ENCODE data around the gene MCU. TPM values are rescaled to one million over a fixed set of nuclear protein-coding genes. Genes with fewer than 3 reads are reported as not detected.

MCU gene
- total RNA-seq, 4 donors from 2014 or later: 25.1 to 82.4 (median 65.1) TPM

DNA sequence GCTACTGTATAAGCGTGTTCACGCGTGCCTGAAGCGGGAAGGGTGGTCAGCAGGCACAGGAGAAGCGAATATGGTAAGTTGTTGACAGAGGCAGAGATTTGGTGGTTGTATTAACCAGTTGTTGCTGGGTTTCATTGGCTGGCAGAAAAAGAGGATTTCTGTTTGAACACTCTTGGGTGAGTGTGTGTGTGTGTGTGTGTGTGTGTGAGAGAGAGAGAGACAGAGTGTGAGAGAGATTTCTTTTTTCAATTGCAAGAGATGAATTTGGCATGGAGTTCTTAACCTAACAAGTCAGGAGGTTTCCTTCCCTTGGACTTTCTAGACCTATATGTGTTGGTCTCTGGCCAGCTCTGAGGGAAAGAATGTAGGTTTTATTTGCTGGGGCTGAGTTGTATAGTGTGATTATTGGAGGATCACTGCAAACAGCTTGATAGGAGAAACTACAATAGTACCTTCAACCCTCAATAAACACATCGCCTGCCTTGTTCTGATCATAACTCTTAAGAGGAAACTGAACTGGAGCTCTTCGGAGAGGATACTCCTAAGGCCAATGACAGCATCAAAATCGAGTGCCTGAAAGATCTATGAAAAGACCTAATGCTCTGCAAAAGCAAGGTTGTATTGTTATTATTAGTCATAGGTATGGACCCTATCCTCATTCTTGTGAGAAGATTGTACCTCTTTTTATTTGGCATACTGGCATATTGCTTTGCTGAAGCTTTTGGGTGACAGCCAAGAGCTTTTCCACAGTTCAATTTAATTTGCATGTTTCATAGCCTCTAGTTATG is 1.2 kb downstream of the MCU start:
- Histone ChIP-seq H3K27me3 (no peaks in the 10 kb centered on the region), H3K27ac (peak overlapping the region; percentile 88 to 96 (median 94)), H3K36me3 (no peaks in the 10 kb centered on the region), H3K4me3 (peak overlapping the region; percentile 36 to 85 (median 68)), H3K9me3 (no peaks in the 10 kb centered on the region), H3K4me1 (peaks cover 14 to 34% (median 27%) of the 10 kb centered on the region in 4 donors)
- TF ChIP-seq EP300 (IDR thresholded peaks at IDR 0.05; ENCODE audit: low read depth) (no peak), POLR2A (IDR thresholded peaks at IDR 0.05) (peak; percentile 34), POLR2AphosphoS5 (IDR thresholded peaks at IDR 0.05) (peak in 2 of 3 donors; percentile 22 to 67)
- TF ChIP-seq, protein P1, sequence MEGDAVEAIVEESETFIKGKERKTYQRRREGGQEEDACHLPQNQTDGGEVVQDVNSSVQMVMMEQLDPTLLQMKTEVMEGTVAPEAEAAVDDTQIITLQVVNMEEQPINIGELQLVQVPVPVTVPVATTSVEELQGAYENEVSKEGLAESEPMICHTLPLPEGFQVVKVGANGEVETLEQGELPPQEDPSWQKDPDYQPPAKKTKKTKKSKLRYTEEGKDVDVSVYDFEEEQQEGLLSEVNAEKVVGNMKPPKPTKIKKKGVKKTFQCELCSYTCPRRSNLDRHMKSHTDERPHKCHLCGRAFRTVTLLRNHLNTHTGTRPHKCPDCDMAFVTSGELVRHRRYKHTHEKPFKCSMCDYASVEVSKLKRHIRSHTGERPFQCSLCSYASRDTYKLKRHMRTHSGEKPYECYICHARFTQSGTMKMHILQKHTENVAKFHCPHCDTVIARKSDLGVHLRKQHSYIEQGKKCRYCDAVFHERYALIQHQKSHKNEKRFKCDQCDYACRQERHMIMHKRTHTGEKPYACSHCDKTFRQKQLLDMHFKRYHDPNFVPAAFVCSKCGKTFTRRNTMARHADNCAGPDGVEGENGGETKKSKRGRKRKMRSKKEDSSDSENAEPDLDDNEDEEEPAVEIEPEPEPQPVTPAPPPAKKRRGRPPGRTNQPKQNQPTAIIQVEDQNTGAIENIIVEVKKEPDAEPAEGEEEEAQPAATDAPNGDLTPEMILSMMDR (IDR thresholded peaks at IDR 0.05): no peak
- intact Hi-C loops (cut with DNase I; ENCODE audit: low total_unique reads): loop anchor here (10.0 kb wide), 2 partner anchors 68 to 142 kb away; partner anchors contain the start of gene MICU1
- in situ Hi-C loops (cut with MboI; ENCODE audit: low pct_ligation_motif_present in 1 of 4, low pct_unique_long_range_greater_than_20kb in 1 of 4, low sequenced_read_pairs in 3 of 4): loop anchor here in 1 of 4 donors (10.0 kb wide), 1 partner anchor 142 kb away; no protein-coding TSS in a partner anchor
- DNase-seq: peak; percentile 34
- 6 to 7% methylated on average over 4 to 8 of the region's 8 CpGs for WGBS, 2 donors (ENCODE audit: low coverage in 1 of 2)

DNA sequence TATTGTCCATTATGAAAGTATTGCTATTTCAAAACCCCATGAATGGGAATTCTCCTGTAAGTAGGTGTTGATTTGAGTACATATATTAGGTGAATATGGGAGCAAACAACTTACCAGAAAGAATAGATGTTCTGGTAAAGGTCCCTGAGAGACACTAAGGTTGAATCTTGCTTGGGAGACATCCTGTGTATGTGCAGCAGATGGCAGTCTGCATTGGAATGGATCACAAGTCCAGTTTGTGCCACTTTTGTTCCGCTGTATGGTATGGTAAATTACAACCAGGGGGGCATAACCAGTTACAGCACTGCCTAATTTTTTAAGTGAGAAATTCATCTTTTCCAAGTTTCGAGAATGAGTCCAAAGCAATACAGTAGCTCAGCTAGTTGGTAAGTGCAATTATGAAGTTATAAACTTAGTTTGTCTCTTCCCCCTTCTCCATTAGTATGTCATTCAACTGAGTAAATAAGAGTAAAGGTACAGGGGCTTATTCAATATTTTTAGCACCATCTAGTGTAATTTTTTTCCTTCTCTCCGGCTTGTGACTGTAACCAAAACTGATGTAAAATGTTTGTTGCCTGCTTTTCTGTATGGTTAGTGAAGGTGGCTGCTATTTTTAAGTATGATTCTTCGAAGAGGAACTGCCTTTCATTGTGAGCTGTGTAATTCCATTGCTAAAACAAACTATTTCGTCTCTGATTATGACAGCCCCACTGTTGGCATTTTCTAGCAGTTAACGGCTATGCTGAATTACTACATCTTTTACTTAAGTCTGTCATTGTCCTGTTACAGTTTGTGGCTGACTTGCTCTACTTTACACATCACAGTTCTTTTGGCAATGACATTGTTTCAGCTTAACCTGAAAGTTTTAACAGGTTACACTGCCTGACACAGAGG is 2.8 kb downstream of the MCU start:
- intact Hi-C loops (cut with DNase I; ENCODE audit: low total_unique reads) (loop anchor here (10.0 kb wide), 2 partner anchors 70 to 140 kb away; partner anchors contain the start of gene MICU1), in situ Hi-C loops (cut with MboI; ENCODE audit: low pct_ligation_motif_present in 1 of 4, low pct_unique_long_range_greater_than_20kb in 1 of 4, low sequenced_read_pairs in 3 of 4) (loop anchor here in 1 of 4 donors (10.0 kb wide), 1 partner anchor 140 kb away; no protein-coding TSS in a partner anchor)
- Histone ChIP-seq H3K27me3 (no peaks in the 10 kb centered on the region), H3K9me3 (no peaks in the 10 kb centered on the region), H3K27ac (peak overlapping the region in 2 of 4 donors; percentile 93 to 94), H3K4me3 (no peak overlapping the region), H3K36me3 (no peaks in the 10 kb centered on the region), H3K4me1 (peaks cover 14 to 34% (median 27%) of the 10 kb centered on the region in 4 donors)
- DNase-seq: no peak
- no peak for TF ChIP-seq POLR2AphosphoS5 (IDR thresholded peaks at IDR 0.05)
- TF ChIP-seq, protein P1 (IDR thresholded peaks at IDR 0.05): peak in 4 of 5 experiments; percentile 20 to 34 (median 28)
- TF ChIP-seq EP300 (IDR thresholded peaks at IDR 0.05; ENCODE audit: low read depth): no peak
- 22 to 26% methylated on average over 6 of the region's 6 CpGs for WGBS, 2 donors (ENCODE audit: low coverage in 1 of 2)

DNA sequence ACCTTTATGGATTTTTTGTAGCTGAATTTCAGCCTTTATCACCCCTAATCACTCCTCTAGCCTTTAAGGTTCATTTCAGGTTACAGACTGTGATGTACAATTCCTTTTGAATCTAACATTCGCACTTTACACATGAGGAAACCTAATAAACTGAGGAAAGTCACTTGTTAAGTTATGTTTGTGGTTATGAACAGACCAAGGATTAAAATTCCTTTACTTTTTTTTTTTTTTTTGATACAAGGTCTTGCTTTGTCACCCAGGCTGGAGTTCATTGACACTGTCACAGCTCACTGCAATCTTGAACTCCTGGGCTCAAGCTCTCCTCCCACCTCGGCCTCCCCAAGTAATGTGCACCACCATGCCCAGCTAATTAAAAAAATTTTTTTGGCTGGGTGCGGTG is 3.6 kb downstream of the MCU start:
- H3K36me3 ChIP-seq: no peaks in the 10 kb centered on the region
- DNase-seq: no peak
- TF ChIP-seq EP300 (IDR thresholded peaks at IDR 0.05; ENCODE audit: low read depth) (no peak), POLR2AphosphoS5 (IDR thresholded peaks at IDR 0.05) (no peak), POLR2A (IDR thresholded peaks at IDR 0.05) (no peak)
- TF ChIP-seq, protein P1 (IDR thresholded peaks at IDR 0.05): no peak
- WGBS, 2 donors (ENCODE audit: low coverage in 1 of 2): 85 to 86% methylated on average over 2 to 3 of the region's 3 CpGs
- H3K4me1 ChIP-seq: peaks cover 14 to 34% (median 28%) of the 10 kb centered on the region in 4 donors
- H3K9me3 ChIP-seq: no peaks in the 10 kb centered on the region
- no peak overlapping the region for H3K27ac ChIP-seq
- no peak overlapping the region for H3K4me3 ChIP-seq
- in situ Hi-C loops (cut with MboI; ENCODE audit: low pct_ligation_motif_present in 1 of 4, low pct_unique_long_range_greater_than_20kb in 1 of 4, low sequenced_read_pairs in 3 of 4) (loop anchor here in 1 of 4 donors (10.0 kb wide), 1 partner anchor 139 kb away; no protein-coding TSS in a partner anchor), intact Hi-C loops (cut with DNase I; ENCODE audit: low total_unique reads) (loop anchor here (10.0 kb wide), 2 partner anchors 71 to 139 kb away; partner anchors contain the start of gene MICU1)
- no peaks in the 10 kb centered on the region for H3K27me3 ChIP-seq
